Raji (cell line): ENCODE data around the gene SPANXN2.
"Not testable (repeated sequence)": the region's sequence is repeated elsewhere in the genome, so short reads cannot be mapped to it uniquely, and the experiment has no call there.

Source experiments
- POLR2A ChIP-seq: IDR thresholded peaks from 2 replicates; pipeline ENCODE4 v1.6.1; 2011; ENCODE audit warnings: low read depth, low read length, control low read depth; ENCODE audit not compliant: insufficient read depth

SPANXN2 gene

GRCh38 chrX:143720652-143721051 lies at the start of gene SPANXN2:
SPANXN2 (minus strand) TSS chrX:143720752; CDS start chrX:143720668, 84 bp downstream.
- TF ChIP-seq POLR2A: not testable (repeated sequence)

- TF ChIP-seq POLR2A: no peak
Observed at GRCh38 chrX:143768976-143769375, 48.4 kb upstream of the SPANXN2 start.

GRCh38 chrX:143757887-143758286 lies 37.3 kb upstream of the SPANXN2 start:
- TF ChIP-seq POLR2A: no peak

- TF ChIP-seq POLR2A: no peak
Observed at GRCh38 chrX:143757375-143757774, 36.8 kb upstream of the SPANXN2 start.

GRCh38 chrX:143754183-143754582 lies 33.6 kb upstream of the SPANXN2 start:
- TF ChIP-seq POLR2A: no peak

DNA sequence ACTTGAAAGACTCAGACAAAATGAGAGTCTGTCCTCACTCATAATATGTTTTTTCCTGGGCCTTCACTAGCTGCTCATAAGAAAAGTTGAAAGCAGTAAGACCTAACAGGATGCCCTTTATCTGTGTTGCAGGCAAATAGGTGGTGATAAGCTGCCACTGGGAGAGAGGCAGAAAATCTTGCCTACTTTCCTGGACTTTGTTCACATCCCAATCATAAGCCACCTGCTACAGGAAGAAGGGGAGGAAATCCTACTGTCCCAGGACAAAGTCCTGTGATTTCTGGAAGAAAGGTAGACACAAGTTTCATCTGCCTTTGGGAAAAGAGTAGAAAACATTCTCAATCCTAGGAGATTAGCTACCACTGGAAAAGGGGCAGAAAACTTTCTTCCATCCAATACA lies 13.3 kb upstream of the SPANXN2 start:
- TF ChIP-seq POLR2A: no peak

- no peak for TF ChIP-seq POLR2A
Observed at GRCh38 chrX:143726296-143726695, 5.7 kb upstream of the SPANXN2 start.

DNA sequence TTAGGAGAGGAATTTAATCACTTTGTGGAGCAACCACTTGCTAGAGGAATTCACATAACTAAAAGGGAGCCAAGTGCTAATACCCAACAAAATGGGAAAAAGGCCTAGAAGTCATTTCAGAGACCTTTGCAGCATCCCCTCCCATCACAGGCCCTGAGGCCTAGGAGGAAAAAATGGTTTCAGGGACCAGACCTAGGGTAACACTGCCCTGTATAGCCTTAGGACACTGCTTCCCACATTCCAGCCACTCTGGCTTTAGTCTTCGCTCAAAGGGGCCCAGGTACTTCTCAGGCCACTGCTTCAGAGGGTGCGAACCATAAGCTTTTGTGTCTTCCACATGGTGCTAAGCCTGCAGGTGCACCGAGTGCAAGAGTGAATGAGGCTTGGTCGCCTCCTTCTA lies 19.1 kb downstream of the SPANXN2 start:
- no peak for TF ChIP-seq POLR2A

GRCh38 chrX:143694885-143695284 lies 25.7 kb downstream of the SPANXN2 start:
- no peak for TF ChIP-seq POLR2A

DNA sequence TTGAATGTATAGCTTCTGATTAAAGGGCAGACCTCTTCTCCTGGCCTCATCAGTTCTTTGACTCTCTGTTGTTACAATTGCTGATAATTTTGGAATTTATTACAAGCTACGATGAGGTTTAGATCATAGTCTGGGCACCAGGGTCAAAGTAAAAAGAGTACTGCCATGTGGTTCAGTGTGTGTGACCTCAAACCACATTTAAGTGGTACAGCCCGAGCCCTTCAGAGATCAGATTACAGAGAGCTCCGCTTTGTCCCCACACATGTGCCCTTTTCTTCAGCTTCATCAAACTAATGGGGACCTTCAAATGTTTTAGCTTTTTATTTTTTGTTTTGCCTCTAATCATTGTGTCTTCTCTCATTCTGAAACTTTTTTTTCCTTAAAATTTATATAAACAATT lies 37.1 kb downstream of the SPANXN2 start:
- TF ChIP-seq POLR2A: no peak

DNA sequence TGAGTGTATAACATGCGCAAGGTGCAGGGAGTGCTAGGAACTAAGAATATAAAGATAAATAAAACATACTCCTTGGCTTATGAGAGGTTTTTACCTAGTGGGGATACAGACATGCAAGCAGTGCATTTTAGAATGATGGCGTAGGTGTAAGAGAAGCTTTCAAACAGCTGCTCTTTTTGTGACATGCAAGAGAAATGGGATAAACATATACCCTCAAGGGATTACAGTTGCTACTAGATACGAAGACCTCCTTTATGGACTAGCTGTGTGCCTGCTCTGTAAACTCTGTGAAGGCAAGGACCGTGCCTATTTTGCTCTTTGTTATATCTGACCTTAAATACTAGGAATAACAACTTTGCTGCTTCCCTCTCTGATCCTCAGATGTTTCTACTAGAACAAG lies 45.6 kb downstream of the SPANXN2 start:
- no peak for TF ChIP-seq POLR2A

GRCh38 chrX:143669395-143669794 lies 51.2 kb downstream of the SPANXN2 start:
- TF ChIP-seq POLR2A: no peak

DNA sequence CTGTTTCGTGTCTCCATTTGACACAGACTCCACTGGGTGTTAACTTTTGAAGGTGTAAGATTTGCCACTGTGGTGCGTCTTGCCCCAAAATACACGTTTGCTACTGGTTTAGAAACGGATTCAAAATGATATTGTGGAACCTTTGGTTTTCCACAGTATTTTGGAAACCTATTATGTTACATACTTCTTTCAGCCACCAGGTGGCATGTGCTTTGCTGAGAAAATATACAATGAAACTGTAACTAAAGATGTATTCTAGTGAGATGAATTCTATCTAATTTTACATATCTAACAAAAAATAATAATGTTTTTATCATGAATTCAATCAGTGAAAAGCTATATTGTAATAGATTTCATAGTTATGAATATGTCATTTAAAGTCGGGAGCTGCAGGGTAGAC lies 56.2 kb downstream of the SPANXN2 start:
- no peak for TF ChIP-seq POLR2A

- no peak for TF ChIP-seq POLR2A
Observed at GRCh38 chrX:143663755-143664154, 56.8 kb downstream of the SPANXN2 start.
